ENCODE measurements around the gene DSP.

DNA sequence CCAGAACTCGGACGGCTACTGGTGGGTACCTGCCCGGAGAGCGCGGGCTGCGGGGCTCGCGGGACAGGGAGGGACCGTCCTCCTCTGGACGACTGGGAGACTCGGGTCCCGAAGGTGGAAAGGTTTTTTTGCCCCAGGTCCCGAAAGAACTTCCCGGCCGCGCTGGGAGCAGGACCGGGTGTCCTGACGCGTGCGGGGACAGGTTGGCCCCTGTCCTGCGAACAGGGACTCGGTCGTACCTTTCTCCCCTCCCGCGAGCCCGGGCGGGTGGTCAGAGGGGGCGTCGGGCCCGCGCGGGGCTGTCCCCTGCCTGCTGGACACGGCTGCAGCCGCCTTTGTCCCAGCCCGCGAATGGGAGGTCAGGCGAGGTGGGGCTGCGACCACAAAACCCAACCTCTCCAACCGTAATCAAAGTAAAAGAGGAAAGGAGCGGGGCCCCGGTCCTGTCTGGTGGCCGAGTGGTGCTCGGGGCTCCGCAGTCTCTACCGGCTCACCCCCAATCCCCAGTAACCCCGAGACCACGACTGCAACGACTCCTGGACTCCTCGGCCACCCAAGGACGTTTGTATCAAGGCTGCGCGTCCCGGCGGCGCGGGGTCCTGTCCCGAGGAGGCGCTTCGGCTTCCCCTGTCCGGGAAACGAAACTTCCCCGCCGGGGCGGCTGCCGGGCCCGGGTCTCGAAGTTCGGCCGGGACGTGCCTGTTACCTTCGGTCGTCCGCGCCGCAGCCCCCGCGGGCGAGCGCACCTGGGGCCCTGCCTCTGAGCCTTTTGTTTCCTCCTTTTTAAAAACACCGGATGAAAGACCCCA, 798 bp downstream of the DSP start:
- TF ChIP-seq, protein P1, sequence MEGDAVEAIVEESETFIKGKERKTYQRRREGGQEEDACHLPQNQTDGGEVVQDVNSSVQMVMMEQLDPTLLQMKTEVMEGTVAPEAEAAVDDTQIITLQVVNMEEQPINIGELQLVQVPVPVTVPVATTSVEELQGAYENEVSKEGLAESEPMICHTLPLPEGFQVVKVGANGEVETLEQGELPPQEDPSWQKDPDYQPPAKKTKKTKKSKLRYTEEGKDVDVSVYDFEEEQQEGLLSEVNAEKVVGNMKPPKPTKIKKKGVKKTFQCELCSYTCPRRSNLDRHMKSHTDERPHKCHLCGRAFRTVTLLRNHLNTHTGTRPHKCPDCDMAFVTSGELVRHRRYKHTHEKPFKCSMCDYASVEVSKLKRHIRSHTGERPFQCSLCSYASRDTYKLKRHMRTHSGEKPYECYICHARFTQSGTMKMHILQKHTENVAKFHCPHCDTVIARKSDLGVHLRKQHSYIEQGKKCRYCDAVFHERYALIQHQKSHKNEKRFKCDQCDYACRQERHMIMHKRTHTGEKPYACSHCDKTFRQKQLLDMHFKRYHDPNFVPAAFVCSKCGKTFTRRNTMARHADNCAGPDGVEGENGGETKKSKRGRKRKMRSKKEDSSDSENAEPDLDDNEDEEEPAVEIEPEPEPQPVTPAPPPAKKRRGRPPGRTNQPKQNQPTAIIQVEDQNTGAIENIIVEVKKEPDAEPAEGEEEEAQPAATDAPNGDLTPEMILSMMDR (IDR thresholded peaks at IDR 0.05; ENCODE audit: insufficient read depth, low read length): no peak
- TF ChIP-seq, protein P2, sequence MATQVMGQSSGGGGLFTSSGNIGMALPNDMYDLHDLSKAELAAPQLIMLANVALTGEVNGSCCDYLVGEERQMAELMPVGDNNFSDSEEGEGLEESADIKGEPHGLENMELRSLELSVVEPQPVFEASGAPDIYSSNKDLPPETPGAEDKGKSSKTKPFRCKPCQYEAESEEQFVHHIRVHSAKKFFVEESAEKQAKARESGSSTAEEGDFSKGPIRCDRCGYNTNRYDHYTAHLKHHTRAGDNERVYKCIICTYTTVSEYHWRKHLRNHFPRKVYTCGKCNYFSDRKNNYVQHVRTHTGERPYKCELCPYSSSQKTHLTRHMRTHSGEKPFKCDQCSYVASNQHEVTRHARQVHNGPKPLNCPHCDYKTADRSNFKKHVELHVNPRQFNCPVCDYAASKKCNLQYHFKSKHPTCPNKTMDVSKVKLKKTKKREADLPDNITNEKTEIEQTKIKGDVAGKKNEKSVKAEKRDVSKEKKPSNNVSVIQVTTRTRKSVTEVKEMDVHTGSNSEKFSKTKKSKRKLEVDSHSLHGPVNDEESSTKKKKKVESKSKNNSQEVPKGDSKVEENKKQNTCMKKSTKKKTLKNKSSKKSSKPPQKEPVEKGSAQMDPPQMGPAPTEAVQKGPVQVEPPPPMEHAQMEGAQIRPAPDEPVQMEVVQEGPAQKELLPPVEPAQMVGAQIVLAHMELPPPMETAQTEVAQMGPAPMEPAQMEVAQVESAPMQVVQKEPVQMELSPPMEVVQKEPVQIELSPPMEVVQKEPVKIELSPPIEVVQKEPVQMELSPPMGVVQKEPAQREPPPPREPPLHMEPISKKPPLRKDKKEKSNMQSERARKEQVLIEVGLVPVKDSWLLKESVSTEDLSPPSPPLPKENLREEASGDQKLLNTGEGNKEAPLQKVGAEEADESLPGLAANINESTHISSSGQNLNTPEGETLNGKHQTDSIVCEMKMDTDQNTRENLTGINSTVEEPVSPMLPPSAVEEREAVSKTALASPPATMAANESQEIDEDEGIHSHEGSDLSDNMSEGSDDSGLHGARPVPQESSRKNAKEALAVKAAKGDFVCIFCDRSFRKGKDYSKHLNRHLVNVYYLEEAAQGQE (IDR thresholded peaks at IDR 0.05; ENCODE audit: insufficient replicate concordance, low read depth): no peak
